Hepatocyte (in vitro differentiated cells): ENCODE results near the gene YLPM1. TPM values are rescaled to one million over a fixed set of nuclear protein-coding genes. Genes with fewer than 3 reads are reported as not detected.

Source experiments
- DNase-seq: peaks from one replicate; pipeline ENCODE4 v3.0.0-alpha.2; 2016; ENCODE audit warnings: low spot score
- H2AFZ ChIP-seq: fragments of 200-600 bp; sonication (generic); 2 replicates; pipeline ENCODE4 v1.6.0; 2016; ENCODE audit warnings: antibody characterized with exemption, mild to moderate bottlenecking
- H3K27ac ChIP-seq: fragments of 200-600 bp; sonication (generic); 2 replicates; pipeline ENCODE4 v1.5.1; 2016; ENCODE audit warnings: mild to moderate bottlenecking
- H3K27me3 ChIP-seq: fragments of 200-600 bp; sonication (generic); 2 replicates; pipeline ENCODE4 v1.6.1; 2016
- H3K36me3 ChIP-seq: fragments of 200-600 bp; sonication (generic); replicated peaks from 2 replicates; pipeline ENCODE4 v1.5.1; 2016; ENCODE audit warnings: low read depth; ENCODE audit not compliant: insufficient read depth
- H3K4me1 ChIP-seq: fragments of 200-600 bp; sonication (generic); 2 replicates; pipeline ENCODE4 v1.5.1; 2016; ENCODE audit warnings: mild to moderate bottlenecking, moderate library complexity; ENCODE audit not compliant: insufficient read depth
- H3K4me2 ChIP-seq: fragments of 200-600 bp; sonication (generic); 2 replicates; pipeline ENCODE4 v1.6.0; 2016
- H3K4me3 ChIP-seq: fragments of 200-600 bp; sonication (generic); 2 replicates; pipeline ENCODE4 v1.5.1; 2016; ENCODE audit warnings: mild to moderate bottlenecking
- H3K79me2 ChIP-seq: fragments of 200-600 bp; sonication (generic); 2 replicates; pipeline ENCODE4 v1.6.0; 2017; ENCODE audit warnings: mild to moderate bottlenecking
- H3K9me2 ChIP-seq: fragments of 200-600 bp; sonication (generic); replicated peaks from 2 replicates; pipeline ENCODE4 v1.6.0; 2017; ENCODE audit warnings: mild to moderate bottlenecking; ENCODE audit not compliant: insufficient read depth
- H3K9me3 ChIP-seq: fragments of 200-600 bp; sonication (generic); 2 replicates; pipeline ENCODE4 v1.5.1; 2016; ENCODE audit warnings: low read depth, mild to moderate bottlenecking
- H4K20me1 ChIP-seq: fragments of 200-600 bp; sonication (generic); 2 replicates; pipeline ENCODE4 v1.6.0; 2016; ENCODE audit warnings: mild to moderate bottlenecking; ENCODE audit not compliant: insufficient read depth, poor library complexity, severe bottlenecking
- CTCF ChIP-seq: fragments of 200-600 bp; sonication (generic); IDR thresholded peaks from 2 replicates; pipeline ENCODE4 v1.5.1; 2016; ENCODE audit warnings: antibody characterized with exemption, mild to moderate bottlenecking; ENCODE audit not compliant: poor library complexity
- EZH2 ChIP-seq: fragments of 200-600 bp; sonication (generic); IDR thresholded peaks from 2 replicates; pipeline ENCODE4 v1.6.1; 2016; ENCODE audit warnings: antibody characterized with exemption, mild to moderate bottlenecking, borderline replicate concordance
- EZH2phosphoT487 ChIP-seq: fragments of 200-600 bp; sonication (generic); IDR thresholded peaks from one replicate; pipeline ENCODE4 v1.6.1; 2018; ENCODE audit warnings: antibody characterized with exemption, mild to moderate bottlenecking, low read depth, moderate library complexity; ENCODE audit not compliant: unreplicated experiment, severe bottlenecking
- WGBS: methylation state at CpG from one replicate; pipeline ENCODE4 v1.1.6; 2016; ENCODE audit warnings: low lambda C conversion rate; ENCODE audit errors: missing lambda C conversion rate; 5-methylcytosine and 5-hydroxymethylcytosine counted together
- polyA plus RNA-seq: library from polyadenylated mRNA; unstranded; fragments of >200 nt; fragmentation: Nextera tagmentation; extraction: Ambion mirVana; gene quantifications from 2 replicates; pipeline ENCODE4 v1.2.1, GENCODE V29; 2016
- total RNA-seq: library from RNA; depleted of rRNA; stranded (reverse); fragments of >200 nt; gene quantifications from 2 replicates; pipeline ENCODE4 v1.2.3, GENCODE V29; 2014

Gene YLPM1
- total and polyA plus RNA-seq, 2 experiments from 2014 or later = 20.2 to 44.8 TPM

- Histone ChIP-seq H3K27ac (no peak overlapping the region), H3K79me2 (peaks cover 48% of the 10 kb centered on the region), H3K4me2 (no peak overlapping the region), H3K9me3 (no peaks in the 10 kb centered on the region), H3K9me2 (no peaks in the 10 kb centered on the region), H2AFZ (no peak overlapping the region), H3K4me3 (no peak overlapping the region), H3K27me3 (no peaks in the 10 kb centered on the region), H3K36me3 (no peaks in the 10 kb centered on the region), H4K20me1 (no peaks in the 10 kb centered on the region), H3K4me1 (no peaks in the 10 kb centered on the region)
- DNase-seq = no peak
- TF ChIP-seq EZH2phosphoT487 = no peak
- no peak for TF ChIP-seq CTCF
- no peak for TF ChIP-seq EZH2
Observed at GRCh38 chr14:74784634-74785033, 21.5 kb downstream of the YLPM1 start.

GRCh38 chr14:74785056-74785613 lies 22.0 kb downstream of the YLPM1 start:
- Histone ChIP-seq H3K4me1 (no peaks in the 10 kb centered on the region), H4K20me1 (no peaks in the 10 kb centered on the region), H3K27me3 (no peaks in the 10 kb centered on the region), H3K4me3 (no peak overlapping the region), H3K9me3 (no peaks in the 10 kb centered on the region), H3K9me2 (no peaks in the 10 kb centered on the region), H3K27ac (no peak overlapping the region), H3K36me3 (no peaks in the 10 kb centered on the region), H2AFZ (no peak overlapping the region), H3K79me2 (peaks cover 53% of the 10 kb centered on the region), H3K4me2 (no peak overlapping the region)
- TF ChIP-seq EZH2phosphoT487 = no peak
- TF ChIP-seq CTCF = no peak
- TF ChIP-seq EZH2 = no peak
- no peak for DNase-seq
- WGBS = 42% methylated on average over 1 of the region's 1 CpG

- Histone ChIP-seq H3K9me2 (no peaks in the 10 kb centered on the region), H3K36me3 (no peaks in the 10 kb centered on the region), H3K79me2 (peaks cover 67% of the 10 kb centered on the region), H3K4me3 (no peak overlapping the region), H2AFZ (no peak overlapping the region), H3K4me1 (no peaks in the 10 kb centered on the region), H3K9me3 (no peaks in the 10 kb centered on the region), H3K4me2 (no peak overlapping the region), H3K27ac (no peak overlapping the region), H3K27me3 (no peaks in the 10 kb centered on the region), H4K20me1 (no peaks in the 10 kb centered on the region)
- WGBS = 100% methylated on average over 2 of the region's 2 CpGs
- no peak for TF ChIP-seq EZH2phosphoT487
- no peak for TF ChIP-seq CTCF
- no peak for TF ChIP-seq EZH2
- DNase-seq = no peak
Observed at GRCh38 chr14:74786796-74787315, 23.7 kb downstream of the YLPM1 start.
